WTC11 (cell line): ENCODE measurements around the gene WWC1.

Source experiments
- CREM ChIP-seq: sonication (generic); formaldehyde crosslinking; IDR thresholded peaks from 2 replicates; pipeline ENCODE4 v1.8.1; 2022; ENCODE audit warnings: mild to moderate bottlenecking, missing genetic modification reagents, moderate library complexity
- NR2C2 ChIP-seq: sonication (generic); formaldehyde crosslinking; IDR thresholded peaks from 2 replicates; pipeline ENCODE4 v1.8.0; 2022; ENCODE audit warnings: mild to moderate bottlenecking, missing genetic modification reagents
- TF ChIP-seq, protein P1 (sequence below): fragments of 200-600 bp; IDR thresholded peaks from 2 replicates; pipeline ENCODE4 v1.8.0; 2022; ENCODE audit warnings: antibody characterized with exemption

GRCh38 chr5:168479166-168479565 is 187.7 kb downstream of the WWC1 start:
- TF ChIP-seq, protein P1, sequence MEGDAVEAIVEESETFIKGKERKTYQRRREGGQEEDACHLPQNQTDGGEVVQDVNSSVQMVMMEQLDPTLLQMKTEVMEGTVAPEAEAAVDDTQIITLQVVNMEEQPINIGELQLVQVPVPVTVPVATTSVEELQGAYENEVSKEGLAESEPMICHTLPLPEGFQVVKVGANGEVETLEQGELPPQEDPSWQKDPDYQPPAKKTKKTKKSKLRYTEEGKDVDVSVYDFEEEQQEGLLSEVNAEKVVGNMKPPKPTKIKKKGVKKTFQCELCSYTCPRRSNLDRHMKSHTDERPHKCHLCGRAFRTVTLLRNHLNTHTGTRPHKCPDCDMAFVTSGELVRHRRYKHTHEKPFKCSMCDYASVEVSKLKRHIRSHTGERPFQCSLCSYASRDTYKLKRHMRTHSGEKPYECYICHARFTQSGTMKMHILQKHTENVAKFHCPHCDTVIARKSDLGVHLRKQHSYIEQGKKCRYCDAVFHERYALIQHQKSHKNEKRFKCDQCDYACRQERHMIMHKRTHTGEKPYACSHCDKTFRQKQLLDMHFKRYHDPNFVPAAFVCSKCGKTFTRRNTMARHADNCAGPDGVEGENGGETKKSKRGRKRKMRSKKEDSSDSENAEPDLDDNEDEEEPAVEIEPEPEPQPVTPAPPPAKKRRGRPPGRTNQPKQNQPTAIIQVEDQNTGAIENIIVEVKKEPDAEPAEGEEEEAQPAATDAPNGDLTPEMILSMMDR: no peak
- TF ChIP-seq NR2C2: no peak
- no peak for TF ChIP-seq CREM (CRISPR knock-in tag)
